ENCODE results near the gene CRTAC1. TPM values are rescaled to one million over a fixed set of nuclear protein-coding genes. Genes with fewer than 3 reads are reported as not detected.

The CRTAC1 gene
- total RNA-seq, 1 donor from 2014 or later = 0.06 TPM

GRCh38 chr10:97931041-97931440 is 99.4 kb downstream of the CRTAC1 start:
- no peak for DNase-seq (ENCODE audit: low read depth)
- H3K4me3 ChIP-seq (ENCODE audit: low read depth, low read length) = no peak overlapping the region
- TF ChIP-seq, protein P1, sequence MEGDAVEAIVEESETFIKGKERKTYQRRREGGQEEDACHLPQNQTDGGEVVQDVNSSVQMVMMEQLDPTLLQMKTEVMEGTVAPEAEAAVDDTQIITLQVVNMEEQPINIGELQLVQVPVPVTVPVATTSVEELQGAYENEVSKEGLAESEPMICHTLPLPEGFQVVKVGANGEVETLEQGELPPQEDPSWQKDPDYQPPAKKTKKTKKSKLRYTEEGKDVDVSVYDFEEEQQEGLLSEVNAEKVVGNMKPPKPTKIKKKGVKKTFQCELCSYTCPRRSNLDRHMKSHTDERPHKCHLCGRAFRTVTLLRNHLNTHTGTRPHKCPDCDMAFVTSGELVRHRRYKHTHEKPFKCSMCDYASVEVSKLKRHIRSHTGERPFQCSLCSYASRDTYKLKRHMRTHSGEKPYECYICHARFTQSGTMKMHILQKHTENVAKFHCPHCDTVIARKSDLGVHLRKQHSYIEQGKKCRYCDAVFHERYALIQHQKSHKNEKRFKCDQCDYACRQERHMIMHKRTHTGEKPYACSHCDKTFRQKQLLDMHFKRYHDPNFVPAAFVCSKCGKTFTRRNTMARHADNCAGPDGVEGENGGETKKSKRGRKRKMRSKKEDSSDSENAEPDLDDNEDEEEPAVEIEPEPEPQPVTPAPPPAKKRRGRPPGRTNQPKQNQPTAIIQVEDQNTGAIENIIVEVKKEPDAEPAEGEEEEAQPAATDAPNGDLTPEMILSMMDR (conservative IDR thresholded peaks at IDR 0.05; ENCODE audit: low read depth, low read length) = no peak

DNA sequence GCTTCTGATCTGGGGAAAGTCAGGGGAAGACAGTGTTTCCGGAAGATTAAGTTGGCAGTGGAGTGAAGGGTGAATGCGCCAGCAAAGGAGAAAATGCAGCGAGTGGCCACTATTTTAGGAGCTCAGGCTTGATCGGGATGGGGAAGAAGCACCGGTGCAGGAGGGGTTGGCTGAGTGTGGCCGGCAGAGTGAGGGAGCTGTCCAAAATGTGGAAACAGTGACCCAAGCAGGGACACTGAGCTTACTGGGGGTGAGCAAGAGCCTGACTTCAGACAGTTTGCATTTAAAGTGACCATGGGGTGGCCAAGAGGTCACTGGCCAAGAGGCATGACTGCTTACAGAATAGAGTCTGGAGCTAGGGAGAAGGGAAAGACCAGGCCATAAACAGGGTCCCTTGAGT is 101.5 kb downstream of the CRTAC1 start:
- no peak overlapping the region for H3K4me3 ChIP-seq (ENCODE audit: low read depth, low read length)
- TF ChIP-seq, protein P1 (conservative IDR thresholded peaks at IDR 0.05; ENCODE audit: low read depth, low read length) = no peak
- no peak for DNase-seq (ENCODE audit: low read depth)

DNA sequence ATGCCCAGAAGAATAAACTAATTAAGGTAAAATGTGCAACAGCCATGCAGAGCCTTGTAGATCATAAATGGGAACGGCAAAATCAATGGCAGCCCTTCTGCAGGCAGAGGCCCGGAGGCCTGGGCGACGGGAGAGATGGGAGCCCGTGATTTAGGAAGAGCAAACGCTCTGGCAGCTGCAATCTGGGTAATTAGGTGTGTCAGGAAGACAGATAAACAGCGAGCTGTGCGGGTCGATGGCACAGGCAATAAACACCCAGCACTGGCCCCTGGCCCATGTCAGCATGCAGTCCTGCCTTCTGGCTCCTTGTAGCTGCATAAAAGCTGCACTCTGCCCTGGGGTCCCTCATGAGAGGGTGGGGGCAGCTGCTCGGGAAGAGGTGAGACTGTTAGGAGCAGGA is 102.8 kb downstream of the CRTAC1 start:
- no peak for DNase-seq (ENCODE audit: low read depth)
- TF ChIP-seq, protein P1 (conservative IDR thresholded peaks at IDR 0.05; ENCODE audit: low read depth, low read length) = no peak

DNA sequence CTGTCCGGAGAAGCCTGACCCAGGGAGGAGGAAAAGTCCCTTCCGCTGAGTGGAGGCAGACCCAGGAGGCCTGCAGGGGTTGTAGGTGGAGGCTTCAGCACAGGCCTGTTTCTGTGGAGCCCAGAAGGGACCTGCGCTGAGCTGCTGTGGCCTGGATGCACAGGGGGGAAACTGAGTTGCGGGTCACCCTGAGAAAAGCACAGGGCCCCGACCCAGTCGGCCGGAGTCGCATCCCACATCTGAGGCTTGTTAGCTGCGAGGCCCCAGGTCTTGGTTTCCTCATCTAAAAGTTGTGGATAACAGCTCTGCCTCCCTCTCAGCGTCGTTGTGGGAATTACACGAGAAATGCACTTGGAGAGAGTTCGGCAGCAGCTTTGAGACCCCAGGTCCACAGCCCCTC is 104.4 kb downstream of the CRTAC1 start:
- DNase-seq (ENCODE audit: low read depth) = no peak
- TF ChIP-seq, protein P1 (conservative IDR thresholded peaks at IDR 0.05; ENCODE audit: low read depth, low read length) = no peak
- H3K4me3 ChIP-seq (ENCODE audit: low read depth, low read length) = no peak overlapping the region

More for the DNA sequence above, 102.8 kb downstream of the CRTAC1 start:
- no peak overlapping the region for H3K4me3 ChIP-seq (ENCODE audit: low read depth, low read length)

DNA sequence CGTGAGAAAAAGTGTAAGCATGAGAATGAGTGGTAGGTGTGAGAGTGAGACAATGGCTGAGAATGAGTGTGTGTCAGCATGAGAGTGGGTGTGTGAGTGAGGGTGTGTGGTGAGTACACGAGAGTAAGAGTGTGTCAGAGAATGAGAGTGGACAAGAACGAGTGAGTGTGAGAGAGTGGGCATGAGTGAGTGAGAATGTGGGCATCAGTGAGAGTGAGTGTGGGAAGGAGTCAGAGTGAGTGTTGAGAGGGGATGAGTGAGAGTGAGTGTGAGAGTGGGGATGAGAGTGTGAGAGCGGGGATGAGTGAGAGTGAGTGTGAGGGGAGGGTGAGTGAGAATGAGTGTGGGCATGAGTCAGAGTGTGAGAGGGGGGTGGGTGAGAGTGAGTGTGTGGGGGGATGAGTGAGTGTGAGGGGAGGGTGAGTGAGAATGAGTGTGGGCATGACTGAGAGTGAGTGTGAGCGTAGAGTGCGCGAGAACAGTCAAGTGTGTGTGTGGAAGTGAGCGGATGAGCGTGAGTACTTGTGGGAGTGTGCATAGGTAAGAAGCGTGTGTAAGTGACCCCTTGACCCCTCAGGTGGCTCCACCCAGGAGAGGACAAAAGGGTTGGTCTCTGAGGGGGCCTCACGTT is 105.0 kb downstream of the CRTAC1 start:
- no peak overlapping the region for H3K4me3 ChIP-seq (ENCODE audit: low read depth, low read length)
- DNase-seq (ENCODE audit: low read depth) = no peak
- TF ChIP-seq, protein P1 (conservative IDR thresholded peaks at IDR 0.05; ENCODE audit: low read depth, low read length) = no peak

DNA sequence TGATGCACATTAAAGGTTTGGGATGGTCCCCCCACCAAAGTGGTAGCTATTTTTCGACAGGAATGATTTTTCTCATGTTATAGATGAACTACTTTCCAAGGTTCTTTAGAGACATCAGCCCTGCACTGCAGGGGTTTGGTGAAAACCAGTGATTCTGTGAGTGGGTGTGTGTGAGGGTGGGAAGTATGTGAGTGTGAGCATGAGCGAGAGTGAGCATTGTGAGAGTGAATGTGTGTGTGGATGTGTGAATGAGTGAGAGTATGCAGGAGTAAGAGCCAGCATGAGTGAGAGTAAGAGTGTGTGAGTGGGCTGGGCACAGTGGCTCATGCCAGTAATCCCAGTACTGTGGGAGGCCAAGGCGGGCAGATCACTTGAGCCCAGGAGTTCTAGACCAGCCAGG is 105.7 kb downstream of the CRTAC1 start:
- DNase-seq (ENCODE audit: low read depth) = no peak
- TF ChIP-seq, protein P1 (conservative IDR thresholded peaks at IDR 0.05; ENCODE audit: low read depth, low read length) = no peak

GRCh38 chr10:97923476-97923875 is 106.9 kb downstream of the CRTAC1 start:
- H3K4me3 ChIP-seq (ENCODE audit: low read depth, low read length) = no peak overlapping the region
- TF ChIP-seq, protein P1 (conservative IDR thresholded peaks at IDR 0.05; ENCODE audit: low read depth, low read length) = no peak
- DNase-seq (ENCODE audit: low read depth) = no peak

More for the DNA sequence above, 105.7 kb downstream of the CRTAC1 start:
- no peak overlapping the region for H3K4me3 ChIP-seq (ENCODE audit: low read depth, low read length)
